Measurements from ENCODE around the gene DNAH2. TPM values are rescaled to one million over a fixed set of nuclear protein-coding genes. Genes with fewer than 3 reads are reported as not detected.
A peak's percentile ranks its signal among the peaks of the same experiment; 100 is the strongest.

DNAH2 gene
- total and polyA plus RNA-seq, 2 of the 13 experiments (the other 11 are each of a cell fraction or from before 2014, with no cell fraction given), result not detected

DNA sequence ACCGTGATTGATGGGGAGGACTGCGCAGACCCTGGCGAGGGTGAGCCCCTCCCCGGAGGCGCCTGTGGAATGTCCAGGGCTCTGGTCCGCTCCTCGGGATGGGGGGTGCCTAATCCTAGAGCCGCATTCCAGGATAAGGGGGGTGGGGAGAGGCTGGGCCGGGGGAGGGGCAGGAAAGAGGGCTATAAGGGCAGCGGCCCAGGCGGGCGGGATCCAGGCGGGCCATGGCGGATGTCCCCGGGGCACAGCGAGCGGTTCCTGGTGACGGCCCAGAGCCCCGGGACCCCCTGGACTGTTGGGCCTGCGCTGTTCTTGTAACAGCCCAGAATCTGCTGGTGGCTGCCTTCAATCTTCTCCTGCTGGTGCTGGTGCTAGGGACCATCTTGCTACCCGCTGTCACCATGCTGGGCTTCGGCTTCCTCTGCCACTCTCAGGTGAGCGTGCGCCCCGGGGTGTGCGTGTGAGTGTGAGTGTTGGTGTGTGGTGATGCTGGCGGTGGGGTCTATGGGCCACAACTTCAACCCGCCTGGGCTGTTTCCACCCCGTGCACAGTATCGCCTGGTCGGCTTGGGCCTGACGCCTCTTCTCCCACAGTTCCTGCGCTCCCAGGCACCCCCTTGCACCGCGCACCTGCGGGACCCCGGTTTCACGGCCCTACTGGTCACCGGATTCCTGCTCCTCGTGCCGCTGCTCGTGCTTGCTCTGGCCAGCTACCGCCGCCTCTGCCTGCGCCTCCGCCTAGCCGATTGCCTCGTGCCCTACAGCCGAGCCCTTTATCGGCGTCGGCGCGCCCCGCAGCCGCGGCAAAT lies 137.5 kb downstream of the DNAH2 start, which contains the start of gene TMEM88 (continued):
- TF ChIP-seq, protein P1, sequence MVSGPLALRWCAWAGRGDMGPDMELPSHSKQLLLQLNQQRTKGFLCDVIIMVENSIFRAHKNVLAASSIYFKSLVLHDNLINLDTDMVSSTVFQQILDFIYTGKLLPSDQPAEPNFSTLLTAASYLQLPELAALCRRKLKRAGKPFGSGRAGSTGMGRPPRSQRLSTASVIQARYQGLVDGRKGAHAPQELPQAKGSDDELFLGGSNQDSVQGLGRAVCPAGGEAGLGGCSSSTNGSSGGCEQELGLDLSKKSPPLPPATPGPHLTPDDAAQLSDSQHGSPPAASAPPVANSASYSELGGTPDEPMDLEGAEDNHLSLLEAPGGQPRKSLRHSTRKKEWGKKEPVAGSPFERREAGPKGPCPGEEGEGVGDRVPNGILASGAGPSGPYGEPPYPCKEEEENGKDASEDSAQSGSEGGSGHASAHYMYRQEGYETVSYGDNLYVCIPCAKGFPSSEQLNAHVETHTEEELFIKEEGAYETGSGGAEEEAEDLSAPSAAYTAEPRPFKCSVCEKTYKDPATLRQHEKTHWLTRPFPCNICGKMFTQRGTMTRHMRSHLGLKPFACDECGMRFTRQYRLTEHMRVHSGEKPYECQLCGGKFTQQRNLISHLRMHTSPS (CRISPR knock-in tag; IDR thresholded peaks at IDR 0.05; ENCODE audit: low read depth), result no peak
- TF ChIP-seq POLR2G (IDR thresholded peaks at IDR 0.05; ENCODE audit: low read depth, low read length) (peak; percentile 48; the same call in 1 of the 2 replicates), RBM22 (optimal IDR thresholded peaks at IDR 0.05; ENCODE audit: low read length) (peak; percentile 80), ZMAT3 (CRISPR knock-in tag; conservative IDR thresholded peaks at IDR 0.05) (no peak), AGO2 (optimal IDR thresholded peaks at IDR 0.05; ENCODE audit: low read depth, low read length) (peak; percentile 96), AGO1 (IDR thresholded peaks at IDR 0.05; ENCODE audit: low read depth, low read length, poor library complexity, severe bottlenecking) (peak; percentile 64), TAF15 (IDR thresholded peaks at IDR 0.05; ENCODE audit: low read depth, low read length, poor library complexity, severe bottlenecking) (peak; percentile 46), CHCHD3 (CRISPR knock-in tag; IDR thresholded peaks at IDR 0.05) (no peak), JUND (CRISPR knock-in tag; IDR thresholded peaks at IDR 0.05) (no peak), ZNF792 (CRISPR knock-in tag; IDR thresholded peaks at IDR 0.05) (no peak), ZNF749 (CRISPR knock-in tag; IDR thresholded peaks at IDR 0.05; ENCODE audit: borderline replicate concordance) (no peak), POLR2A (IDR thresholded peaks at IDR 0.05; ENCODE audit: insufficient read depth in 1 of 2, low read depth in 2 of 2, low read length in 2 of 2) (0 out of 4 replicates have a peak, but pooled peaks of 1 of the 2 experiments have one; percentile 27), RBFOX2 (IDR thresholded peaks at IDR 0.05; ENCODE audit: low read depth, low read length) (peak; percentile 79), HNRNPK (IDR thresholded peaks at IDR 0.05; ENCODE audit: low read depth, low read length, poor library complexity, severe bottlenecking) (peak; percentile 51)
- TF ChIP-seq, protein P2, sequence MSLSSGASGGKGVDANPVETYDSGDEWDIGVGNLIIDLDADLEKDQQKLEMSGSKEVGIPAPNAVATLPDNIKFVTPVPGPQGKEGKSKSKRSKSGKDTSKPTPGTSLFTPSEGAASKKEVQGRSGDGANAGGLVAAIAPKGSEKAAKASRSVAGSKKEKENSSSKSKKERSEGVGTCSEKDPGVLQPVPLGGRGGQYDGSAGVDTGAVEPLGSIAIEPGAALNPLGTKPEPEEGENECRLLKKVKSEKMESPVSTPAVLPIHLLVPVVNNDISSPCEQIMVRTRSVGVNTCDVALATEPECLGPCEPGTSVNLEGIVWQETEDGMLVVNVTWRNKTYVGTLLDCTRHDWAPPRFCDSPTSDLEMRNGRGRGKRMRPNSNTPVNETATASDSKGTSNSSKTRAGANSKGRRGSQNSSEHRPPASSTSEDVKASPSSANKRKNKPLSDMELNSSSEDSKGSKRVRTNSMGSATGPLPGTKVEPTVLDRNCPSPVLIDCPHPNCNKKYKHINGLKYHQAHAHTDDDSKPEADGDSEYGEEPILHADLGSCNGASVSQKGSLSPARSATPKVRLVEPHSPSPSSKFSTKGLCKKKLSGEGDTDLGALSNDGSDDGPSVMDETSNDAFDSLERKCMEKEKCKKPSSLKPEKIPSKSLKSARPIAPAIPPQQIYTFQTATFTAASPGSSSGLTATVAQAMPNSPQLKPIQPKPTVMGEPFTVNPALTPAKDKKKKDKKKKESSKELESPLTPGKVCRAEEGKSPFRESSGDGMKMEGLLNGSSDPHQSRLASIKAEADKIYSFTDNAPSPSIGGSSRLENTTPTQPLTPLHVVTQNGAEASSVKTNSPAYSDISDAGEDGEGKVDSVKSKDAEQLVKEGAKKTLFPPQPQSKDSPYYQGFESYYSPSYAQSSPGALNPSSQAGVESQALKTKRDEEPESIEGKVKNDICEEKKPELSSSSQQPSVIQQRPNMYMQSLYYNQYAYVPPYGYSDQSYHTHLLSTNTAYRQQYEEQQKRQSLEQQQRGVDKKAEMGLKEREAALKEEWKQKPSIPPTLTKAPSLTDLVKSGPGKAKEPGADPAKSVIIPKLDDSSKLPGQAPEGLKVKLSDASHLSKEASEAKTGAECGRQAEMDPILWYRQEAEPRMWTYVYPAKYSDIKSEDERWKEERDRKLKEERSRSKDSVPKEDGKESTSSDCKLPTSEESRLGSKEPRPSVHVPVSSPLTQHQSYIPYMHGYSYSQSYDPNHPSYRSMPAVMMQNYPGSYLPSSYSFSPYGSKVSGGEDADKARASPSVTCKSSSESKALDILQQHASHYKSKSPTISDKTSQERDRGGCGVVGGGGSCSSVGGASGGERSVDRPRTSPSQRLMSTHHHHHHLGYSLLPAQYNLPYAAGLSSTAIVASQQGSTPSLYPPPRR (CRISPR knock-in tag; IDR thresholded peaks at IDR 0.05; ENCODE audit: borderline replicate concordance), result no peak
- TF ChIP-seq, protein P3, sequence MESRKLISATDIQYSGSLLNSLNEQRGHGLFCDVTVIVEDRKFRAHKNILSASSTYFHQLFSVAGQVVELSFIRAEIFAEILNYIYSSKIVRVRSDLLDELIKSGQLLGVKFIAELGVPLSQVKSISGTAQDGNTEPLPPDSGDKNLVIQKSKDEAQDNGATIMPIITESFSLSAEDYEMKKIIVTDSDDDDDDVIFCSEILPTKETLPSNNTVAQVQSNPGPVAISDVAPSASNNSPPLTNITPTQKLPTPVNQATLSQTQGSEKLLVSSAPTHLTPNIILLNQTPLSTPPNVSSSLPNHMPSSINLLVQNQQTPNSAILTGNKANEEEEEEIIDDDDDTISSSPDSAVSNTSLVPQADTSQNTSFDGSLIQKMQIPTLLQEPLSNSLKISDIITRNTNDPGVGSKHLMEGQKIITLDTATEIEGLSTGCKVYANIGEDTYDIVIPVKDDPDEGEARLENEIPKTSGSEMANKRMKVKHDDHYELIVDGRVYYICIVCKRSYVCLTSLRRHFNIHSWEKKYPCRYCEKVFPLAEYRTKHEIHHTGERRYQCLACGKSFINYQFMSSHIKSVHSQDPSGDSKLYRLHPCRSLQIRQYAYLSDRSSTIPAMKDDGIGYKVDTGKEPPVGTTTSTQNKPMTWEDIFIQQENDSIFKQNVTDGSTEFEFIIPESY (CRISPR knock-in tag; IDR thresholded peaks at IDR 0.05), result peak; percentile 41; the same call in 1 of the 2 replicates
